SK-N-MC (cell line): ENCODE results near the gene MAGI2.

Source experiments
- EZH2 ChIP-seq: fragments of 200-600 bp; sonication (generic); IDR thresholded peaks from one replicate; pipeline ENCODE4 v1.6.1; 2017; ENCODE audit warnings: antibody characterized with exemption
- POLR2AphosphoS5 ChIP-seq: IDR thresholded peaks from 2 replicates; pipeline ENCODE4 v1.6.1; 2012; ENCODE audit warnings: mild to moderate bottlenecking, low read depth, low read length, borderline replicate concordance

DNA sequence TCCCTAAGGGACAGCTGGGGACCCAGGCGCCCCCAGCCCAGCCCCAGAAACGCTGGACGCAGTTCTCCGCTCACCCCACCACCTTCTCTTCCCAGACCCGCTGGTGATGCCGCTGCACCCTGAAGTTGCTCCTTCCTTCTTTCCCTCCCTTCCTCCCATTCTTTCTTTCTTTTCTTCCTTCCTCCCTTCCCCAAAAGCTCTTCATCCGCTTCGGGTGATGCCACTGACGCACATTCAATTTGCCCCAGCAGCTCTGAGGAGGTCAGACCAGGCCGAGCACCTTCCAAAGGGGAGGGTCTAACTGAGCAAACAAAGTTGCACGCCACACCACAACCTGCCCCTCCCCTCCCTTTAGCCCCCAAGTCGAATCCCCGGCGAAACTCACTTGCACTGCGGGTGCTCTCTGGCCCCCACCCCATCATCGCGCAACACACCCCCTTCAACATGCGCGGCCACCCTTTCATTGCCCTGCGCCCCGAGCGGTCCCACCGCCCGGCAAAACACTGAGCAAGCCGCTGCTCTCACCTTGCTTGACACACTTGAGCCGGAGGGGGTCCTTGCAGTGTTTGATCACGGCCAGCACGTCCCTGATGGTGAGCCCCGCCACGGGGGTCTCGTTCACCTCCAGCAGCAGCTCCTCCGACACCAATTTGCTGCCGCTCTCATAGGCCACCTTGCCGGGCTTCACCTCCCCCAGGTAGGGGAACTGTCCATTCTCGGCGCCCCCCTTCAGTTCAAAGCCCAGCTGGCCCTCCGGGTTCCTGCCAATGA, 787 bp downstream of the MAGI2 start:
- no peak for TF ChIP-seq POLR2AphosphoS5
- no peak for TF ChIP-seq EZH2
